Keratinocyte (primary cell): ENCODE results near the gene NAXD. TPM values are rescaled to one million over a fixed set of nuclear protein-coding genes. Genes with fewer than 3 reads are reported as not detected.

Experiments
- DNase-seq: peaks from one replicate; pipeline ENCODE4 v3.0.0-alpha.2; 2011; ENCODE audit warnings: low read depth, missing footprints, low spot score
- FAIRE-seq: peaks from 2 replicates; lab custom pipeline; 2011; peaks lifted over from hg19 to GRCh38; lab: Jason Lieb, UNC
- H2AFZ ChIP-seq: 2 replicates; pipeline ENCODE4 v1.6.0; 2012; ENCODE audit warnings: low read length, control low read depth, inconsistent platforms; ENCODE audit not compliant: control insufficient read depth
- H3K27ac ChIP-seq: 2 replicates; pipeline ENCODE4 v1.5.1; 2011; ENCODE audit warnings: low read length; ENCODE audit not compliant: control insufficient read depth, insufficient read depth
- H3K27me3 ChIP-seq: 3 replicates; pipeline ENCODE4 v1.6.0; 2011; ENCODE audit warnings: low read length; ENCODE audit not compliant: control insufficient read depth, insufficient read depth; ENCODE audit errors: extremely low read depth
- H3K36me3 ChIP-seq, 2 experiments: 2 replicates in 1 of 2; 3 replicates in 1 of 2; pipeline ENCODE4 v1.5.1; 2011; ENCODE audit warnings: low read length in 2 of 2, mild to moderate bottlenecking in 1 of 2; ENCODE audit not compliant: control insufficient read depth in 2 of 2, insufficient read depth in 2 of 2; ENCODE audit errors: extremely low read depth in 1 of 2
- H3K4me1 ChIP-seq: 3 replicates; pipeline ENCODE4 v1.5.1; 2011; ENCODE audit warnings: low read length; ENCODE audit not compliant: control insufficient read depth, insufficient read depth; ENCODE audit errors: extremely low read depth
- H3K4me2 ChIP-seq: 3 replicates; pipeline ENCODE4 v1.6.0; 2011; ENCODE audit warnings: low read depth, low read length; ENCODE audit not compliant: control insufficient read depth, insufficient read depth; ENCODE audit errors: extremely low read depth
- H3K4me3 ChIP-seq, 3 experiments: fragments of 200-600 bp in 1 of 3; sonication (generic) in 1 of 3; 2 replicates in 2 of 3; 3 replicates in 1 of 3; pipeline ENCODE4 v1.5.1; 2011 to 2016; ENCODE audit warnings: low read length in 3 of 3, mild to moderate bottlenecking in 3 of 3, control low read depth in 2 of 3, inconsistent platforms in 1 of 3, low read depth in 1 of 3, mixed read lengths in 1 of 3, mixed run types in 1 of 3, moderate library complexity in 1 of 3; ENCODE audit not compliant: control insufficient read depth in 2 of 3, insufficient read depth in 2 of 3; ENCODE audit errors: extremely low read depth in 1 of 3
- H3K79me2 ChIP-seq: 2 replicates; pipeline ENCODE4 v1.6.0; 2012; ENCODE audit warnings: low read length; ENCODE audit not compliant: control insufficient read depth, insufficient read depth
- H3K9ac ChIP-seq: 3 replicates; pipeline ENCODE4 v1.6.0; 2011; ENCODE audit warnings: low read length; ENCODE audit not compliant: control insufficient read depth, insufficient read depth; ENCODE audit errors: extremely low read depth
- H3K9me1 ChIP-seq: 3 replicates; pipeline ENCODE4 v1.6.0; 2011; ENCODE audit warnings: low read length; ENCODE audit not compliant: control insufficient read depth, insufficient read depth; ENCODE audit errors: extremely low read depth
- H3K9me3 ChIP-seq: 2 replicates; pipeline ENCODE4 v1.5.1; 2012; ENCODE audit warnings: low read depth, low read length; ENCODE audit not compliant: control insufficient read depth
- H4K20me1 ChIP-seq: 3 replicates; pipeline ENCODE4 v1.6.0; 2011; ENCODE audit warnings: low read length; ENCODE audit not compliant: control insufficient read depth, insufficient read depth; ENCODE audit errors: extremely low read depth
- EZH2 ChIP-seq: IDR thresholded peaks from one replicate; pipeline ENCODE4 v1.6.1; 2012; ENCODE audit warnings: inconsistent platforms, mild to moderate bottlenecking, low read length, moderate library complexity
- dilution Hi-C: fragments of 300-500 bp; cut with MboI; formaldehyde crosslinking; loops from one replicate; pipeline ENCODE4 v1.7.0; 2020; ENCODE audit warnings: low sequenced_read_pairs; ENCODE audit not compliant: extremely low pct_ligation_motif_present
- polyA plus RNA-seq, 5 experiments: library from polyadenylated mRNA; depleted of rRNA in 3 of 5; stranded (reverse) in 3 of 5; stranded (forward) in 1 of 5; unstranded in 1 of 5; fragments of >200 nt; gene quantifications; 1 replicate in 1 of 5; 2 replicates in 3 of 5; 3 replicates in 1 of 5; pipeline versions ENCODE4 v1.2.1 to v1.2.3, GENCODE V29; 2011 to 2012; ENCODE audit warnings: missing spikeins in 2 of 5, low read depth in 1 of 5, low replicate concordance in 1 of 5
- TF ChIP-seq, protein P1 (sequence below), 3 experiments: IDR thresholded peaks in 1 of 3; conservative IDR thresholded peaks in 1 of 3; optimal IDR thresholded peaks in 1 of 3; 2 replicates in 2 of 3; 3 replicates in 1 of 3; pipeline versions ENCODE3 to v1.5.1; 2011; ENCODE audit warnings: low read length in 3 of 3, mild to moderate bottlenecking in 3 of 3, moderate library complexity in 2 of 3, control low read depth in 1 of 3, inconsistent platforms in 1 of 3; ENCODE audit not compliant: insufficient read depth in 2 of 3; ENCODE audit errors: extremely low read depth in 1 of 3

The NAXD gene
- polyA plus RNA-seq, 1 donor (not counting 4 experiments of a cell fraction or from before 2014, with no cell fraction given), result 18.0 TPM

GRCh38 chr13:110653271-110653670, 37.9 kb downstream of the NAXD start:
- H3K36me3 ChIP-seq, result peaks cover 13 to 21% of the 10 kb centered on the region in 2 experiments
- H3K9me1 ChIP-seq, result no peaks in the 10 kb centered on the region
- no peak for TF ChIP-seq EZH2
- TF ChIP-seq, protein P1, sequence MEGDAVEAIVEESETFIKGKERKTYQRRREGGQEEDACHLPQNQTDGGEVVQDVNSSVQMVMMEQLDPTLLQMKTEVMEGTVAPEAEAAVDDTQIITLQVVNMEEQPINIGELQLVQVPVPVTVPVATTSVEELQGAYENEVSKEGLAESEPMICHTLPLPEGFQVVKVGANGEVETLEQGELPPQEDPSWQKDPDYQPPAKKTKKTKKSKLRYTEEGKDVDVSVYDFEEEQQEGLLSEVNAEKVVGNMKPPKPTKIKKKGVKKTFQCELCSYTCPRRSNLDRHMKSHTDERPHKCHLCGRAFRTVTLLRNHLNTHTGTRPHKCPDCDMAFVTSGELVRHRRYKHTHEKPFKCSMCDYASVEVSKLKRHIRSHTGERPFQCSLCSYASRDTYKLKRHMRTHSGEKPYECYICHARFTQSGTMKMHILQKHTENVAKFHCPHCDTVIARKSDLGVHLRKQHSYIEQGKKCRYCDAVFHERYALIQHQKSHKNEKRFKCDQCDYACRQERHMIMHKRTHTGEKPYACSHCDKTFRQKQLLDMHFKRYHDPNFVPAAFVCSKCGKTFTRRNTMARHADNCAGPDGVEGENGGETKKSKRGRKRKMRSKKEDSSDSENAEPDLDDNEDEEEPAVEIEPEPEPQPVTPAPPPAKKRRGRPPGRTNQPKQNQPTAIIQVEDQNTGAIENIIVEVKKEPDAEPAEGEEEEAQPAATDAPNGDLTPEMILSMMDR (optimal IDR thresholded peaks at IDR 0.05 in 1 of 3, IDR thresholded peaks at IDR 0.05 in 1 of 3, conservative IDR thresholded peaks at IDR 0.05 in 1 of 3; ENCODE audit: extremely low read depth in 1 of 3, insufficient read depth in 2 of 3, low read length in 3 of 3), result no peak
- H3K9ac ChIP-seq, result no peak overlapping the region
- peaks cover 2% of the 10 kb centered on the region for H3K79me2 ChIP-seq
- no peak overlapping the region for H3K27ac ChIP-seq
- dilution Hi-C loops, result no loop called here
- no peaks in the 10 kb centered on the region for H3K9me3 ChIP-seq
- H3K27me3 ChIP-seq, result no peaks in the 10 kb centered on the region
- FAIRE-seq (no peak), DNase-seq (no peak)
- H3K4me1 ChIP-seq, result no peaks in the 10 kb centered on the region
- H3K4me3 ChIP-seq, result no peak overlapping the region
- H4K20me1 ChIP-seq, result no peaks in the 10 kb centered on the region
- H3K4me2 ChIP-seq, result no peak overlapping the region
- no peak overlapping the region for H2AFZ ChIP-seq

GRCh38 chr13:110653851-110654250, 38.5 kb downstream of the NAXD start:
- dilution Hi-C loops, result no loop called here
- no peaks in the 10 kb centered on the region for H3K9me1 ChIP-seq
- H3K4me3 ChIP-seq, result no peak overlapping the region
- FAIRE-seq (no peak), DNase-seq (no peak)
- H3K9me3 ChIP-seq, result no peaks in the 10 kb centered on the region
- no peak overlapping the region for H3K4me2 ChIP-seq
- no peaks in the 10 kb centered on the region for H3K27me3 ChIP-seq
- H3K36me3 ChIP-seq, result peaks cover 13 to 21% of the 10 kb centered on the region in 2 experiments
- H3K27ac ChIP-seq, result no peak overlapping the region
- H3K9ac ChIP-seq, result no peak overlapping the region
- TF ChIP-seq, protein P1 (optimal IDR thresholded peaks at IDR 0.05 in 1 of 3, IDR thresholded peaks at IDR 0.05 in 1 of 3, conservative IDR thresholded peaks at IDR 0.05 in 1 of 3; ENCODE audit: extremely low read depth in 1 of 3, insufficient read depth in 2 of 3, low read length in 3 of 3), result no peak
- TF ChIP-seq EZH2, result no peak
- H3K79me2 ChIP-seq, result peaks cover 2% of the 10 kb centered on the region
- no peak overlapping the region for H2AFZ ChIP-seq
- no peaks in the 10 kb centered on the region for H3K4me1 ChIP-seq
- H4K20me1 ChIP-seq, result no peaks in the 10 kb centered on the region
